ENCODE measurements around the gene ENC1.

The ENC1 gene

DNA sequence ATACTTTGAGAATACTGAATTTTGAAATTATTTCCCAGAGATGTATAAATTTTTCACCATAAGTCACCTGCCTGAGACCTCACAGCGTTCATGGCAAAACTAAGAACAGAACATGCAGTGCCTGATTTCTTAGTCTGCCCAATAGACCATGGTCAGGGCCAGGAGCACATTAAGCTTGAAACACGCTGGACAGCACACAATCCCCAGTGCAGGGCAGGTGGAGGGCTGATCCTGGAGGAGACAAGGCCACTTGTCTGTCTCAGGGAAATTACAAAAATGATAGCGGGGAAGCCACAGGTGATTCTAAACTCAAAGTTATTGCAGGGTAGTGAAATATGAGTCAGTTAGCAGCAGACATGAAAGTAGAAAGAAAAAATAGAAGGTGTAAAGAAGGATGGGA is 18.6 kb upstream of the ENC1 start:
- no peak for DNase-seq

DNA sequence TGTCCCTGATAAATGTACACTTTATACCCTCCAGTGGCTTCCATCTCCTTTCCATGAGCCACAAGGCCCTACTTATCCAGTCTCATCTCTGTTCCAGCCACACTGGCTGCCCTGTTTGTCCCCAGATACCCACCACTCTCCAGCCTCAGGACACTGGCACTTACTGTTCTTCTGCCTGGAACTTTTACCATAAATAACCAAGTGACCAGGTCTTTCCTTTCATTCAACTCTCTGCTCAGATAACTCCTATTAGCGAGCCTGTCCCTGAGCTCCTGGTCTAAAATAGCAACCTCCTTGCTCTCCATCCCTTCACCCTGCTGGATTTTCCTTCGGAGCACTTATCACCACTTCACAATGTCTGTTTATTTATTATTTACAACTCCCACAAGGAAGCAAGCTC is 16.6 kb upstream of the ENC1 start:
- DNase-seq, result no peak

DNA sequence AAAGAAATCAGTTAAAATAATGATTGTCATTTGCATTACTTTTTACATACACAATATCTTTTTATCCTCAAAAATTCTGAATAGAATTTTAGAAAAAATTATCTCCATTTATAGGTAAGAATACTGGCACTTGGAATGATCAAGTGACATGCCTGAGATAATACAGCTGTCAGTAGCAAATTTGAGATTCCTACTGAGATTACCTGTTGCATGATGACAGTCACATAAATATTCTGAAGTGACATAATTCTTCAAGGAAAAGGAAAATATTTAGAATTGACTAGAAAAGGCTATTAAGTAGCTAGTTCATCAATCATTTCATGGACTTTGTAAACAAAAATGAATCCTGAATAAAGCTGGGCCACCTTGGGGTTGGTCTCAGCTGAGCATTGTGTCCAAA is 15.2 kb upstream of the ENC1 start:
- DNase-seq, result no peak

DNA sequence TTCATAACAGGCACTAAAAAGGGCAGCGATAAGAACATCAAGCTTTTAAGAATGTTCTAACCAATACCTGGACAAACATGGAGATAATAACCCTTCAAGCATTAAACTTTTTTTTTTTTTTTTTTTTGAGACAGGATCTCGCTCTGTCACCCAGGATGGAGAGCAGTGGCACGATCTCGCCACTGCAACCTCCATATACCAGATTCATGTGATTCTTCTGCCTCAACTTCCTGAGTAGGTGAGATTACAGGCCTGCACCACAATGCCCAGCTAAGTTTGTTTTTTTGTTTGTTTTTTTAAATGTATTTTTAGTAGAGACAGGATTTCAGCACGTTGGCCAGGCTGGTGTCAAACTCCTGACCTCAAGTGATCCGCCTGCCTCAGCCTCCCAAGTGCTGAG is 14.7 kb upstream of the ENC1 start:
- no peak for DNase-seq

DNA sequence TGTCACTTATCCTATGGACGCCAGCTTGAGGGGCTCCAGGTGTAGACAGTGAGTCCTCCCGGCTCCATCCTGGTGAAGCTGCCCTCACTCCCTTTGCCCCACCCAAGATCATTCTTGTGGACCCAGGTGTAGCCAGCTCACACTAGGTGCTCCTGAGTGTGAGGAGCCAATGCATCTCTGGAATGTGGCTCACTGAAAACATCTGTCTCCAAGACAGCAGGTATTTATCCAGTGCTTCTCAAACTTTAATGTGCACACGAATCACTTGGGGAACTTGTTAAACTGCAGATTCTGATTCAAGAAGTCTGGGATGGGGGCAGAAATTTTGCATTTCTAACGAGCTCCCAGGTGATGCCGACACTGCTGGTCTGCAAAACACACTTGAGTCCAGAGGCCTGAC is 13.5 kb upstream of the ENC1 start:
- DNase-seq, result no peak

DNA sequence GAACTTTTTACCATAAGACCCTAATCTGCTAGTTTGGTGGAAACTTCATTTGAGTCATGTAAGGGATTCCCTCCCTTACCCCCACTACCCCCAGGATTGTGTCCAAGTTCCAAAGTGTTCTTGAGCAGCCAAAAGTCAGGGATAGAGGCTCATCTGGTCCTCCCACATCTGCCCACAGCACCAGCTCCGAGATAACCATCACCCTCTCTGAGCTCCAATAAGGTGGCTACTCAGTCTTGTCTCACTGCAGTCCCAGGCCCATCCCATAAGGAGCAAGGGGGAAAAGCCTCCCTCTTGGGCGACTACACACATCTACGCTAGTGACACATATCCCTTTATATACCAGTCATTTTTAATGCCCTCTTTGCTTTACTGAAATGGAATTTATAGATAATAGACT is 12.0 kb upstream of the ENC1 start:
- no peak for DNase-seq

DNA sequence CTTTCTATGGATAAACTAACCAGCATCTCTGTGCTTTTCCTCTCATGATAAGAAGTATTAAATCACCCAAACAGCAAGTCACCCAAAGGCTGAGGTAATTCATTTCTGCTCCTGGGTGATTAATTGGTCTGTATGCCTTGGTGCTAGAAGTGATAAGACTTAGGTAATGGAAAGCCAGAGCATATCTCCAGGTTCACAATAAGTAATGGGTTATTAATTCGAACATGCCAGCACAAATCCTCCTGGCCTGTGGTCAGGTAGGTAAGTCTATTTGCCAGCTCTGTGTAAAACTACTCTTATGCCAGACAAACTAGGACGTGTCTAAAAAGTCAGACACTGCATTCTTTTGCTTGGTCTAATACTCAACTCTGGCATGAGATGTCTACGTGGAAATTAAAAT is 11.2 kb upstream of the ENC1 start:
- DNase-seq, result no peak

DNA sequence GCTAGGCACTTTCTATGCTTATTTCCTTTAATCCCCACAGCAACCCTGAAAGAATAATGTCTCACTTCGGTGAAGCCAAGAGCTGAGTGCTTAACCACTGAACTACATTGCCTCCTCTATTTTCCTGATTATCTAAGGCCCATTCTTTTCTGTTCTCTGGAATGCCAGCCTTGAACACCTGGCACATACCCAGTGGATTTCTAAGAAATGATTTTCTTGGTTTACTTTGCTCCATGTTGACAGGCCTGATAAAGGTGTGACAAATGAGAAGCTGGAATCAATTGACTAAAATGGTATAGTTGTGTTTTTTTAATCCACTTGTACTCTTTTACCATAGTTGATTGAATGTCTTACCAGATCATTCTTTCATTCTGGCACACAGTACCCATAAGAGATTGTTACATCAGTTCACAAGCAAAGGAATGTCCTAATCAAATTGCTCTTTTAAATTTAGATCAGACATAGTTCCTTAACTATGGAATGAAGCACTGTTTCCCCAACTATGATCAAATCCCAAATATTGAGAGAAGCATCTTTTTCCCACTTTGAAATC is 9.0 kb upstream of the ENC1 start:
- DNase-seq, result no peak

DNA sequence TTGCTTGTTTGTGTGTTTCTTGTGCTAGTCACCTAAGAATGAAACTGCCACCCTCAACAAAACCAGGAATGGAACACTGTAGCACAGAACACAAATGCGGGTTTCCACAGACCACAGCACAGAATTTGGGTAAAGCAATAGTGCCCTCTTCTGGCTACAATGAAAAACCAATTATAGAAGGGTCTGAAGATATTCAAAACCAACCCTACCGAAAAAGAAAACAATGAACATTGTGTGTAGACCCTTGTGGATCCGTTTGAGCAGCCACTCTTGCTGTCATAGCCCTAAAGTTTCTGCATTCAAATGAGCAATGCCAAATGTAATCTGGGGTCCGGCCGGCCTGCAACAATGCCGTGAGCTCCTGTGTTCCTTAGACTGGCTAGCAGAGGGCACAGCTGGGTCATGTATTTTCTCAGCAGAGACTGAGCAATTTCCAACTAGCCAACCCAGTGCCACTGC is 8.3 kb upstream of the ENC1 start:
- peak in 10 of 56 donors; percentile 9 to 70 (median 40) for DNase-seq

DNA sequence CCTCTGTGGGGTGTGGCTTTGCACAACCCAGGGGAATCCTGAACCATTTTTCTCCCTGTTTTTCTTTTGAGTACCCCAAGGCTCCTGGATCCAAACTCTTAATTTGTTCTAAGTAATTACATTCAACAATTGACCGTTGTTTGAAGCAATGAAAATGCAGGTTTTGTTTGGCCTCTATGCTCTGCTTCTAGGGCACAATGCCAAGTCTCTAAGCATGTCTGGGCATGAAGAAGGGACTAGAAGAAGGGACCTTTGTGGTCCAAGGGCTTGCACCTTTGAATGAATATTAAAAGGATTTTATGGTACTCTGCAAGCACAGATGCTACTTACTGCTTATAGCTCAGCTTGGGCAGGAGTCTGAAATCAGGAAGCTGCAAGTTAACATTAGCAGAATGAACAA is 6.6 kb upstream of the ENC1 start:
- peak in 2 of 56 donors; percentile 7 to 24 for DNase-seq

DNA sequence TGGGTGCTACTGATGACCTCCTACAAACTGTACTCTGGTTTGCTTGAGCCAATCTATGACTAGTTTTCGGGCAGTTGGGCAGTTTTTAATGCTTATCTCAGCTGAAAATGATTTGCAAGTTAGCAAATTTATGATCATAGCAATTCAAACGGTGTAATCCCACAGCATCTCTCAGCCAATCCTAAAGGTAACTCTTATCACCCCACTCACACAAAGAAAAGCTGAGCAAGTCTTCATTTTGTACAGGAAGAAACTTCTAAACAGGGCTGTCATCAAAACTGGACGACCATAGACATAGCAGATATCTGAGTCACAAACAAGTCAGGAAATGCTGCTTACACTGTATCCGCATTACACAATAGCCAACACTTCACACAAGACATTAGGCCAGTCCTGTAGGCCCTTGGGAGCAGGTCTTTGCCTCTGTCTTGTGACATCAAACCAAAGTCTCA is 2.6 kb upstream of the ENC1 start:
- DNase-seq, result no peak

DNA sequence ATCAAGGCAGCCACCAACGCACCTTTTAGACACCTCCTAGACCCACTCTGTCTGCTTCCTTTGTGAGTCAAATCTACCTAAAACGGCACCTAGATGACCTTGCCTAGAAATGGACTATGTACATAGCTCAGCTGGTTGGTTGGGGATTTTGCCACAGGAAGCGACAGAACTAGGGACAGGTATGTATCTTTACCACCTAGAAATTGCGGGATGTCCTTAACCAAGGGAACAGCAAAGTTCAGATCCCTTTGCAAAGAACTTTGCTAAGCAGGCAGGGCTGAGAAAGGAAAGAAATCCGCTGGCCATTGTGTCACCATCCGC is 2.0 kb upstream of the ENC1 start:
- DNase-seq, result no peak

DNA sequence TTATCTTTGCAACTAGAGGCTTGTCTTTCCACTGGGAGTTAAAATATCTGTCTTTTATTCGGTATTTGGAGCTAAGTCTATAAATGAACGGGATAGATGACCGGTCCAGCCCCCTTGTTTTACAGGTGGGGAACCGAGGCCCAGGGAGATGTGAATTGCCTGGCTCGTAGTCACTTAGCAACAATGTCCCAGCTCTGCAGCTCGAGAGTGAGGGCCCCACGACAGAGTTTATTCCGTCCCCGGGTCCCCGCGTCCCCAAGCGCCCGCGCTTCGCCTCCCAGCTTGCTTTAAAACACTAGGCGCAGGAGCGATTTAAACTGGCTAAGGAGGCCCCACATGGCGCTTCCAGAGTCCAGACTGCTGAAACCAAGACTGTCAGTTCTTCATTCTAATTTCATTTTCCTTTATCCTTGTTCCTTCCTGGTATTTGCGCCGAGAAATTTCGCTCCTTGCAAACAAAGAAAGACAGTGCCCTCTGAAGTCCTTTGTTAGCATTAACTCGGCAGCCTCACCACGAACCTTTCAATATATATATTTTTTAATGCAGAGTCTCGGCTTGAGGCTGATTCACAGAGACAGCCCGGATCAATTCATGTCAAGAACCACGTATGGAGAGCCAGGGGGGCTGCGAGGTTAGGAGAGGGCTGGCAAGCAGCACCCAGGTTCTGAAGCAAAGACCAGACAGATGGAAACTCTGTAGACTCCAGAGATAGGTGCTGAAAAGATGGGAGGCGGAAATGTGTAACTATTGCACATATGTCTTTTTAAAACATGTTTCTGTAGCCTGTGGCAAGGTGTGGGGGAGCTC is 1.4 kb upstream of the ENC1 start:
- peak in 26 of 56 donors; percentile 9 to 61 (median 39) for DNase-seq

DNA sequence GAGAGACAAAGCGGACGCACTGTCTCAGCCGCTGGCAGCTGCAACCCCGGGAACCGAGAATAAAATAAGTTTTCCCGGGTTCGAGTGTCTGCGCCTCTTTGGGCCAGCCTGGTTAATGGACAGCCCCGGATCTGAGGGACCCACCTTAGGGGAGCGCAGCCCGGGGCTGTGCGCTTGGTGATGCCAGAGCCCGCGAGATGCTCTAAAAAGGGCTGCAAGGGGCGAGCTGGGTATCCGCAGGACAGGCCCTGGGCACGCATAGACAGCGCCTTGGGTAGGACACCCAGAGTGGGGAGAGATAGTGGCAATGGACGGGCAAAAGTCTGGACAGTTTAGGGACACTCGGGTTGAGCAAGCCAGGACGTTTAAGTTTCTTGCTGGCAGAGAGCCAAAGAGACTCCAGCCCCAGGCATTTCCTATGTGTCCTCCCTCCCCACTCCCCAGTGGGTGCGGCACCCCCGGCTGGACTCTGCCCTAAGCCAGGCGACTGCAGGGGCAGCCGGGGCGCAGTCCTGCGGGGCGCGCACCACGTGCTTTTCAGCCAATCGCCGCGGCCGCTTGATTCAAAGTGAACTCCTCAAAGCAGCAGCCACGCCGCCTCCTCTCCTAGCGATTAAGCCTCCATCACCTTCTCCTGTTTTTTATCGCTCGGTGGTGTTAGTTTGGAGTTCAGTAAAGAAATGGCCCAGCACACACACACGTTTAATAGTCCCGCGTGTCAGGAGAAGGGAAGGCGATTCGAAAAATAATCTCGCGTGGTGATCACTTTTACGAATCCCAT is 616 bp upstream of the ENC1 start:
- DNase-seq, result peak in 47 of 56 donors; percentile 7 to 79 (median 54)

DNA sequence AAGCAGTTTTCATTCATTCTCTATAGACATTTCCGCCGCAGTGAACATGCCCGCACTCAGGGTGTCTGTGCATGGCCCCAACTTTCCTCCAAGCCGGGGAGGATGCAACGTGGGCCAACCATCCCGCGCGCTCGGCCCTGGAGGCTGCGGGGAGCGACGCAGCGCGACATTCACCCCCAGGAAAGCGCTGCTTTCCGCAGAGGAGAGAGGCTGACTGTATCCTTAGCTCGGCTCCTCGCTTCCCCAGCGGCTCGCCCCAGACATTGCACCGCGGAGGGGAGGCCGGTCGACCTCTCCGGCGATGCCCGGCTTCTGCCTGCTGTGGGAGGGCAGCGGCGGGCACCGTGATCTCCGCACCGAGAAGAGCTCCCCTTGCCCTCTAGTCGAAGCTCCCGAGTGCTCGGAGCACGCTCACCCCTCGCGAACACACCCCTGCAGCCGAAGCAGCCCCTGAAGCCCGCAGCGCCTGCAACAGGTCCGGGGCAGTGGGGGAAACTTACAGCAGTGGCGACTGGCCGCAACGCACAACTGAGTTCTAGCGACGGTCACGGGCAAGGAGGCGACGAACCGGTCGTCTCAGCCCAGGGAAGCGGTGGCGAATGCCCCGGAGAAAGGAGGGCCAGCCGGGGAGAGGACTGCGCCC is 600 bp downstream of the ENC1 start:
- DNase-seq, result peak in 11 of 56 donors; percentile 39 to 62 (median 52)

DNA sequence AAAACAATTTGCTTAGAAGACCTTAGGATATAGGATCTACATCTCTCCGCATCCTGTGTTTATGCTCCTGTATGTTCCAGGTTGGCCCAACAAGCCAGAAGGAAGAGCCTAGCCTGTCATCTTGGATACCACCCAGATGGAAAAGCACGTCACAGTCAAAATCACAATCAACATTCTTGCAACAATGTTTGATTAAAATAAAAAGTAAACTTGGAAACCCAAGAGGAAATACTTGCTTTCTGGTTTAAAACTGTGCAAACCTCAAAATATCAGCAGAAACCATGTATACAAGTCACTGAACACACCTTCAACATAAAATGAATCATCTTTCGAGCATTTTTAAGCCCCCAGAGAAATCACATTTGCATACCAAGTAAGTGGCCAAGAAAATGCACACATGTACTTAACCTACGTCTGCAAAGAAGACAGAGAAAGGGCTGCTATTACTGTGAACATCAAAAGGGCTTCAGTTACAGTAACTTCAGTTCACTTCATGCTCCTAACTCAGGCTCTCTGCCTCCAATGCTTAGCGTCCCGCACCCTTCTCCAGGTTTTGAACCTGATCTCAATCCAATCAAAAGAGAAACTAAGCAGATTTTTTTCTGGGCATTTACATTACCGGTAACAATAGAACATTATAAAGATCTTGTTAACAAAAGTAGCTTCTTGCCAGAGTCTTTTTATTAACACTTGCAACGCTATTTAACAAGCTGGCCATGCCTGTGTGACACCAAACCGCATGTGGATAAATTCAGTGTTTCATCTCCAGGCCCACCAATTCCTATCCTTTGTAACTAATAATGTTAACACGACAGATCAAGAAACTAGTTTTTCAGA is 1.3 kb downstream of the ENC1 start:
- no peak for DNase-seq

DNA sequence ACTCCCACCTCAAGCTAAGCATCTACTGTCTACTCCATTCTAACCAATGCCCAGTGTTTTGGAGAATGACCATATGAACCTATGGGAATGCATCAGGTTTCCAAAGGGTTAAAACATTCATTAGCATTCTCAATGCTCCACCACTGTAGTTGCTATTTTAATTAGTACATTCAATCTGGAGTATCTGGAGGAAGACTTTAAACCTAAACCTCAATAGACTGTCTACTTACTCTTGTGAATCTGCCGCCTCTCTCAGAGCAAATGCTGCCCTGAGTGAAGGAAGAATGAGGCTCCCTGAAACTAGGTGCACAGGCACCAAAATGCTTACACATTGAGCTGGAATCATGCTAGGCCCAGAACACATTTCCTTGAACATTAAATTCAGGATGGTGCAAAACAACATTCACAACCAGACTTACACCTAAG is 2.0 kb downstream of the ENC1 start:
- DNase-seq, result no peak

DNA sequence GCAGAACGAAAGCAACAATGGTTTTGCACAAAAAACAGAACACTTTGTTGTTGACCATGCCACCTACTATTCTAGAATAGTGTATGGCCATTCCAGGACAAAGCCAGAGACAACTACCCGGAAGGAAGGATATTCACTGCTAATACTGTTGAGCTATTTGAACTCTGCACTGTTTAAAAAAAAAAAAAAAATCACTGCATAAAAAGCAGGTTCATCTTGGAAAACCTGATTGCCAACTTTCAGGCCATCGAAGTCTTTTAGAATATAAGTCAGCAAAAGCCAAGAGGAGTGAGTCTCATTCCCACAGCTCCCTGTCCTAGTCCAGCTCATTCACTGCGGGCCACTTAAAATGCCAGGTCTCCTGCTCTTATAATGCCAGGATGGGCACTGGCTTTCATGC is 4.0 kb downstream of the ENC1 start:
- no peak for DNase-seq

DNA sequence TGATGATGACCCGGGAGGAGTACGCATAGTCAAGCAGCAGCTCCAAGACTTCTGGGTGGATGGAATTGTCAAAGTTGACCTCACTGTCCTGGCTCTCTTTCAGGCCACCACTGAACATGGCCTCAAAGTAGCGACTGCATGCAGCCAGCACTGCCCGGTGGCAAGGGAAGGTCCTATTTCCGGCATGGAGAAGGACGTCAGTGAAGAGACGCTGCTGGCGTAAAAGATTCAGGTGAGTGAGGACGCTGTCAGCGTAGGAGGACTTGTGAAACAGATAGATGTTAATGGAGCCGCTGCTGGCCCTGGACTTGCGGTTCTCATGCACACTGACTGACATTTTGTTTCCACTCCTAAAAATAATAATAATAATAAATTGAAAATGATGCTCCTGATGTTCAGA is 4.4 kb downstream of the ENC1 start:
- peak in 6 of 56 donors; percentile 13 to 37 (median 20) for DNase-seq

DNA sequence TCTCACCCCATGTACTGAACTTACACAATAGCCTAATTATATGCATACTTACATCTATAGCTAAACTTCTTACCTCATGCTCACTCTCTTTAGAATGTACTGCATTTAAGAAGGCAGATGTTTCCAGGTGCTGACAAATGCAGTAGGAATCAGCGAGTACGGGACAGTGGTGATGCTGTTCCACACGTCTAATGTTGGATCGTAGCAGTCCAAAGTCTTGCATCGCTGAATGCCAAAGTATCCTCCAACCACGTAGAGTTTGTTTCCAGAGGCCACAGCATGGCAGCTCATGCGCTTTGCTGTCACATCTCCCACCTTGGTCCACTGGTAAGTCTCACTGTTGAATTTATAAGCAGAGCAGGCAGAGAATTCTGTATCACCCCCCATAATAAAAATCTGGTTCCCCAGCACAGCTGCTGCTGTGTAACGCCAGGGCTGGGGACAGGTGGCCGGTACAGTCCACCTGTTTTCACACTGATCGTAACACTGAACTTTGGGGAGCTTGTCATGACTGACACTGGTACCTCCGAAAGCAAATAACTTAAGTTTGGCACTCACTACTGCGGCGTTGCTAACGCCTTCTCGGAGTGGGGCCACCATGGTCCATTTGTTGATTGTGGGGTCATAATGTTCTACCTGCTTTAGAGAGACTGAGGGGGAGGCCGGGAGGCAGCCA is 5.8 kb downstream of the ENC1 start:
- no peak for DNase-seq

Data from amygdala (tissue), 56 donors.